Adrenal gland (tissue), 12 donors: Measurements from ENCODE around the gene ZBTB42. TPM values are rescaled to one million over a fixed set of nuclear protein-coding genes. Genes with fewer than 3 reads are reported as not detected.

ENCODE experiments used
- DNase-seq, 7 donors: peaks; one replicate each; pipeline ENCODE4 v3.0.0-alpha.2; 2019 to 2020
- H3K27ac ChIP-seq, 5 donors: fragments of 200-600 bp; sonication (generic) in 4 of 5; 1 replicate in 3 of 5; 2 replicates in 2 of 5; pipeline versions ENCODE4 v1.5.1 to v1.8.0; 2016 to 2020; ENCODE audit warnings: mild to moderate bottlenecking in 1 of 5
- H3K27me3 ChIP-seq: fragments of 200-600 bp; 2 replicates; pipeline ENCODE4 v1.8.0; 2021
- H3K36me3 ChIP-seq, 2 donors: fragments of 200-600 bp; replicated peaks in 1 of 2; 1 replicate in 1 of 2; 2 replicates in 1 of 2; pipeline versions ENCODE4 v1.5.1 to v1.8.0; 2018 to 2022
- H3K4me1 ChIP-seq, 2 donors: fragments of 200-600 bp; replicated peaks in 1 of 2; 1 replicate in 1 of 2; 2 replicates in 1 of 2; pipeline versions ENCODE4 v1.5.1 to v1.8.0; 2018 to 2021
- H3K4me3 ChIP-seq, 4 donors: fragments of 200-600 bp; sonication (generic) in 3 of 4; one replicate each; pipeline ENCODE4 v1.5.1; 2016 to 2018
- H3K9me3 ChIP-seq, 3 donors: fragments of 200-600 bp; sonication (generic) in 1 of 3; replicated peaks in 1 of 3; 1 replicate in 2 of 3; 2 replicates in 1 of 3; pipeline versions ENCODE4 v1.5.1 to v1.8.0; 2016 to 2021
- POLR2A ChIP-seq, 2 donors: fragments of 450-650 bp; IDR thresholded peaks; one replicate each; pipeline ENCODE4 v1.6.1; 2017; ENCODE audit warnings: antibody characterized with exemption in 2 of 2, mild to moderate bottlenecking in 2 of 2, moderate library complexity in 1 of 2
- WGBS, 4 donors: extraction: QIAGEN DNeasy Blood & Tissue Kit in 2 of 4; methylation state at CpG; one replicate each; pipeline versions ENCODE4 v1.1.5 to v1.1.7; 2013 to 2017; 5-methylcytosine and 5-hydroxymethylcytosine counted together
- intact Hi-C, 2 donors: fragments of 100-400 bp; cut with DNase I; formaldehyde crosslinking; loops; one replicate each; pipeline versions ENCODE4 v1.14.1 to v1.15.0; 2022 to 2023
- polyA plus RNA-seq, 3 donors: library from polyadenylated mRNA; stranded (reverse); fragments of 200-250 nt in 2 of 3; fragments of 350-450 nt in 1 of 3; fragmentation: Illumina TruSeq in 1 of 3; extraction: RNeasy Lipid Tissue Mini Kit (QIAGEN cat#74804) in 1 of 3; gene quantifications; one replicate each; pipeline ENCODE4 v1.2.3, GENCODE V29; 2013 to 2014
- total RNA-seq, 9 donors: library from RNA; depleted of rRNA in 4 of 9; stranded (reverse); fragments of >200 nt in 4 of 9; fragments of 120-200 nt in 1 of 9; fragmentation: NEBNext Ultra II Directional in 1 of 9; extraction: Animal tissue kit (Norgen Biotek cat#: 25700) in 1 of 9; gene quantifications; one replicate each; pipeline versions ENCODE4 v1.1.0 to v1.2.4, GENCODE V29; 2013 to 2023
- TF ChIP-seq, protein P1 (sequence below), 6 experiments: fragments of 450-650 bp in 4 of 6; fragments of 200-600 bp in 2 of 6; sonication (generic) in 1 of 6; IDR thresholded peaks; 1 replicate in 5 of 6; 2 replicates in 1 of 6; pipeline versions ENCODE4 v1.5.1 to v1.8.0; 2016 to 2021; ENCODE audit warnings: antibody characterized with exemption in 6 of 6, mild to moderate bottlenecking in 2 of 6, moderate library complexity in 1 of 6
- donor health status: healthy with polysubstance abuse.
- donor health status: Bipolar disorder and iron deficiency.
- donor health status: DM: yes; HTN: yes; CAD: no.
- donor health status: DM: no; HTN: no; CAD: no.
- donor health status: DM: no; HTN: no; CAD: no.
- donor health status: DM: yes; HTN: yes; CAD: no.

ZBTB42 gene
- total and polyA plus RNA-seq, 12 donors: 0.61 to 13.9 (median 5.4) TPM

DNA sequence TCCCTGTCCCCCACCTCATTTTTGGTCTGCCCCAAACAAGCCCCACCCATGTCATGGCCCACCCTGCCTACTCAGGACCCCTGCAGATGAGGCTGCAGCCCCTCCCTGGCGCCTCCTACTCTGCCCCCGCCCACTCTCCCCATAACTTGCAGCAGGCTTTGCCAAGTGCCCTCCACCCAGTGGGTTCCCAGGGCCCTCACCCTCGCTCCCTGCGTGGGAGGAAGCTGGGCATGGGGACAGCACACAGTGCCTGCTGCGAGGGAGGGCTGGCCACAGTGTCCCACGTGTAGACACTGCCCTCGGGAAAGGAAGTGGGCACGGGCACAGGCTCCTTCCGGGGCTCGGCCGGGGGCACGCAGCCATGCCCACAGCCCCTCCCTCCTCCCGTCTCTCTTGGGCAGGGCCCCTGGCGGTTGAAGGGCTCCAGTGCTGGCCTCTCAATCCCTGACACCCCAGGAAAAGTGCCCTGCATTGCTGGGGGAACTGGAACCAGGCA, 14.8 kb upstream of the ZBTB42 start:
- TF ChIP-seq POLR2A (IDR thresholded peaks at IDR 0.05): no peak
- TF ChIP-seq, protein P1, sequence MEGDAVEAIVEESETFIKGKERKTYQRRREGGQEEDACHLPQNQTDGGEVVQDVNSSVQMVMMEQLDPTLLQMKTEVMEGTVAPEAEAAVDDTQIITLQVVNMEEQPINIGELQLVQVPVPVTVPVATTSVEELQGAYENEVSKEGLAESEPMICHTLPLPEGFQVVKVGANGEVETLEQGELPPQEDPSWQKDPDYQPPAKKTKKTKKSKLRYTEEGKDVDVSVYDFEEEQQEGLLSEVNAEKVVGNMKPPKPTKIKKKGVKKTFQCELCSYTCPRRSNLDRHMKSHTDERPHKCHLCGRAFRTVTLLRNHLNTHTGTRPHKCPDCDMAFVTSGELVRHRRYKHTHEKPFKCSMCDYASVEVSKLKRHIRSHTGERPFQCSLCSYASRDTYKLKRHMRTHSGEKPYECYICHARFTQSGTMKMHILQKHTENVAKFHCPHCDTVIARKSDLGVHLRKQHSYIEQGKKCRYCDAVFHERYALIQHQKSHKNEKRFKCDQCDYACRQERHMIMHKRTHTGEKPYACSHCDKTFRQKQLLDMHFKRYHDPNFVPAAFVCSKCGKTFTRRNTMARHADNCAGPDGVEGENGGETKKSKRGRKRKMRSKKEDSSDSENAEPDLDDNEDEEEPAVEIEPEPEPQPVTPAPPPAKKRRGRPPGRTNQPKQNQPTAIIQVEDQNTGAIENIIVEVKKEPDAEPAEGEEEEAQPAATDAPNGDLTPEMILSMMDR (IDR thresholded peaks at IDR 0.05): peak in 1 of 6 experiments; percentile 20
- intact Hi-C loops: no loop called here
- WGBS, 4 donors: 38 to 76% (median 53%) methylated on average over 2 to 13 of the region's 14 CpGs
- H3K27ac ChIP-seq: peak overlapping the region in 2 of 5 donors; percentile 12 to 57
- no peaks in the 10 kb centered on the region for H3K9me3 ChIP-seq
- H3K27me3 ChIP-seq: no peaks in the 10 kb centered on the region
- no peak overlapping the region for H3K4me3 ChIP-seq
- DNase-seq: no peak
- H3K4me1 ChIP-seq: peaks cover 23 to 59% of the 10 kb centered on the region in 2 donors
- H3K36me3 ChIP-seq: peaks cover 0 to 13% of the 10 kb centered on the region in 2 donors

DNA sequence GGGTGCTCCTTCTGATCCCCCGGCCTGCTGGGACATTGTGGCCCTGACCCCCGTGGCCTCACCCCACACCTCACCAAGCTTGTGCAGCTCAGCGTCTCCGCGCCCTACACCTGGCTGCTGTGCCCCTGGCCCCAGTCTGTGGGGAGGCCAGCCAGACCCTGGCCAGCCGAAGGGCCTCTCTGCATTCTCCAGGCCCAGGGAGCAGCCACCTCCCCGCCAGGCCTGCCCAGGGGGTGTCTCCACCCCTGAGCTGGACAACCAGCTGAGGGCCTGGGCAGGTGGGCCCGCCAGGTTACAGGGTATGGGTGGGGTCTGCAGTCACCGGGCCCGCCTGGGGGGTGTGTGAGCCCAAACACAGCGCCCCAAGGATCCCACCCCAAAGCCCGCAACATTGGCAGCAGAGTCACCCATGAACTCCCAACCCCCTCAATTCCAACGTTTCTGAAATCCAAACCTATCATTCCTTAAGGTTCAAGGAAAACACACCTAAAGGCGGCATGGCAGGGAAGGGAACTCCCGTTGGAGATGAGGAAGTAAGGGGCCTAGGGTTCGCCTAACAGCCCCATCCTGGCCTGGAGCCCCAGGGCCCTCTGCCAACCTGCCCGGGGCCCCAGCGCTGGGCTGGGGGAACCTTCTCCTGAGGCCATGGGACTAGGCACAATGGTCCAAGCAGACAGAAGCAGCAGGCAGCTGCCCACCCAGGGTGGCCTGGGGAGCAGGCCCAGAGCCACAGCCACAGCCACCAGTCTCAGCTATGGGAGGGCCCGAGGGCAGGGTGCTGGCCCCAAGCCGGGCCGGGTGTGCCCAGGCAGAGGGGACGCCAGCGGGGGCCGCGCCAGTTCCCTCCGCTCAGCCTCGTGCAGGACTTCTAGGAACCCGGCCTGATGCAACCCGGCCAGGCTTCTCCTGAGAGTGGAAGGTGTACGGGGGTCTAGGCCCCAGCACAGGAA, 13.9 kb upstream of the ZBTB42 start:
- no peak for TF ChIP-seq POLR2A (IDR thresholded peaks at IDR 0.05)
- TF ChIP-seq, protein P1 (IDR thresholded peaks at IDR 0.05): no peak
- H3K27me3 ChIP-seq: no peaks in the 10 kb centered on the region
- H3K27ac ChIP-seq: peak overlapping the region in 3 of 5 donors; percentile 2 to 97 (median 92)
- intact Hi-C loops: no loop called here
- H3K4me3 ChIP-seq: no peak overlapping the region
- no peak for DNase-seq
- peaks cover 29 to 66% of the 10 kb centered on the region in 2 donors for H3K4me1 ChIP-seq
- WGBS, 4 donors: 73 to 78% (median 76%) methylated on average over 16 to 30 of the region's 30 CpGs
- no peaks in the 10 kb centered on the region for H3K9me3 ChIP-seq
- peaks cover 0 to 20% of the 10 kb centered on the region in 2 donors for H3K36me3 ChIP-seq

DNA sequence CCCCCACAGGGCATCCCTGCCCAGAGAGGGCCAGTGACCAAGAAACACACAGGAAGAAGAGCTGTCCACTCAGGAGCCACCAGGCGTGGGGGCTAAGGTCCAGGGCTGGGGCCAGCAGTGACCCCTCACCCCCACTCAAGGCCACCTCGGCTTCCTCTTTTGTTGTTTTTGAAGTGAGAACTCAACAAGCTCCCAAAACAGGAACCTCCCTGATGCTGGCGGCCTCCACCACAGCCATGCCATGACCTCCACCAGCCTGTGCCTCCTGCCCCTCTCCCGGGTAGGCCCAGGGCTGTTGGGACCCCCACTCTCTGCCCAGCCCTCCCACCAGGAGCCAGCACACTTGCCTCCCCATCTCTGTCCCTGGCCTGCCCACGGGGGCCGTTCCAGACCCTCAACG, 13.2 kb upstream of the ZBTB42 start:
- Histone ChIP-seq H3K9me3 (no peaks in the 10 kb centered on the region), H3K4me3 (no peak overlapping the region), H3K4me1 (peaks cover 36 to 74% of the 10 kb centered on the region in 2 donors), H3K36me3 (peaks cover 0 to 21% of the 10 kb centered on the region in 2 donors), H3K27ac (peak overlapping the region in 3 of 5 donors; percentile 4 to 97 (median 92)), H3K27me3 (no peaks in the 10 kb centered on the region)
- intact Hi-C loops: no loop called here
- DNase-seq: no peak
- TF ChIP-seq POLR2A (IDR thresholded peaks at IDR 0.05): no peak
- TF ChIP-seq, protein P1 (IDR thresholded peaks at IDR 0.05): no peak
- 54 to 69% (median 64%) methylated on average over 4 to 7 of the region's 7 CpGs for WGBS, 4 donors

DNA sequence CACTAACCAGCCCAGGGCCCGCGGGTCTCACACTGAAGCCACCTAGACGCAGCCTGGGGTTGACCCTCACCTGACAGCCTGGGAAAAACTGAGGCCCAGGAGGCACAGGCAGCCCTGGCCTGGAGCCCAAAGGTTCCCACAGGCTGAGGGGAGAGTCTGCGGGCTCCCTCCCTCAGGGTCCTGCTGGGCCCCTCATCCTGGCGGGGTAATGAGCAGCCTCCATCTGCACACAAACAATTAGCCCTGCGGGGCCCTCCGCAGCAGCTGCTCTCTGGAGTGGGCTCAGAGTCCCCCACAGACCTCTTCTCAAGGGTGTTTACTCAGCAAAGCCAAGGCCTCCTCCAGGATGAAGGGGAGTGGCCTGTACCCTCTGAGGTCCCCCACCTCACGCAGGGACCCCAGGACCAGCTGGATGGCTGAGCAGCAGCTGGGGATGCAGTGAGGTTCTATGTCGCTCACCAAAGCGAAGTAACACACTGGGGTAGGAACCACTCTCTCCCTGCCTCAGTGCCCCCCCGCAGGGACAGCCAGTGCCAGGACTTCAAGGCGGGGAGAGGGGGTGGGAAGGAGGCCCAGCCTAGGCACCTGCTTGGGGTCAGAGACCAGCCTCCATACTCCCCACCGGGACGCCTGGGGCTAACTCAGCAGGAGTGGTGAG, 12.6 kb upstream of the ZBTB42 start:
- Histone ChIP-seq H3K4me3 (no peak overlapping the region), H3K36me3 (peaks cover 0 to 21% of the 10 kb centered on the region in 2 donors), H3K27me3 (no peaks in the 10 kb centered on the region), H3K4me1 (peaks cover 41 to 79% of the 10 kb centered on the region in 2 donors), H3K9me3 (no peaks in the 10 kb centered on the region), H3K27ac (peak overlapping the region in 3 of 5 donors; percentile 10 to 97 (median 92))
- TF ChIP-seq POLR2A (IDR thresholded peaks at IDR 0.05): no peak
- TF ChIP-seq, protein P1 (IDR thresholded peaks at IDR 0.05): no peak
- intact Hi-C loops: no loop called here
- 80 to 85% (median 81%) methylated on average over 1 to 14 of the region's 14 CpGs for WGBS, 4 donors
- no peak for DNase-seq
